MG63 (cell line): ENCODE results near the gene DNMT3B. TPM values are rescaled to one million over a fixed set of nuclear protein-coding genes. Genes with fewer than 3 reads are reported as not detected.
"Not testable (repeated sequence)": the region's sequence is repeated elsewhere in the genome, so short reads cannot be mapped to it uniquely, and the experiment has no call there.

ENCODE experiments used
- DNase-seq: peaks from one replicate; pipeline ENCODE4 v3.0.0-alpha.2; 2020
- H3K27me3 ChIP-seq: fragments of 250-450 bp; sonication (Bioruptor Pico); 2 replicates; pipeline ENCODE4 v1.5.1; 2020; ENCODE audit warnings: mild to moderate bottlenecking, moderate library complexity
- H3K36me3 ChIP-seq: fragments of 250-450 bp; sonication (Bioruptor Pico); 2 replicates; pipeline ENCODE4 v1.5.1; 2020; ENCODE audit warnings: mild to moderate bottlenecking, moderate library complexity
- H3K4me3 ChIP-seq: fragments of 250-450 bp; sonication (Bioruptor Pico); 2 replicates; pipeline ENCODE4 v1.5.1; 2020; ENCODE audit warnings: mild to moderate bottlenecking, moderate library complexity
- H3K9me3 ChIP-seq: fragments of 250-450 bp; sonication (Bioruptor Pico); 2 replicates; pipeline ENCODE4 v1.5.1; 2020; ENCODE audit warnings: mild to moderate bottlenecking, moderate library complexity
- total RNA-seq: library from RNA; depleted of rRNA; stranded (reverse); fragments of >200 nt; shearing (Covaris generic); gene quantifications from 2 replicates; pipeline ENCODE4 v1.2.3, GENCODE V29; 2014; ENCODE audit warnings: low replicate concordance

DNMT3B gene
- total RNA-seq, 1 experiment from 2014 or later, result 5.6 TPM

GRCh38 chr20:32752458-32753250 is 9.5 kb upstream of the DNMT3B start:
- peak; percentile 32 for DNase-seq
- H3K9me3 ChIP-seq, result no peaks in the 10 kb centered on the region
- H3K36me3 ChIP-seq, result no peaks in the 10 kb centered on the region
- H3K27me3 ChIP-seq, result no peaks in the 10 kb centered on the region
- H3K4me3 ChIP-seq, result no peak overlapping the region

- Histone ChIP-seq H3K27me3 (no peaks in the 10 kb centered on the region), H3K9me3 (no peaks in the 10 kb centered on the region), H3K4me3 (no peak overlapping the region), H3K36me3 (no peaks in the 10 kb centered on the region)
- peak; percentile 36 for DNase-seq
These were observed 8.5 kb upstream of the DNMT3B start for GRCh38 chr20:32753731-32754130.

GRCh38 chr20:32756156-32756555 is 6.0 kb upstream of the DNMT3B start:
- Histone ChIP-seq H3K9me3 (no peaks in the 10 kb centered on the region), H3K27me3 (no peaks in the 10 kb centered on the region), H3K36me3 (no peaks in the 10 kb centered on the region), H3K4me3 (no peak overlapping the region)
- DNase-seq, result no peak

GRCh38 chr20:32761417-32761830 is 761 bp upstream of the DNMT3B start:
- Histone ChIP-seq H3K4me3 (peak overlapping the region; percentile 78), H3K36me3 (no peaks in the 10 kb centered on the region), H3K27me3 (no peaks in the 10 kb centered on the region), H3K9me3 (no peaks in the 10 kb centered on the region)
- DNase-seq, result no peak

GRCh38 chr20:32762754-32763201 is 593 bp downstream of the DNMT3B start:
- no peaks in the 10 kb centered on the region for H3K36me3 ChIP-seq
- no peak for DNase-seq

GRCh38 chr20:32763202-32764004 is 1.2 kb downstream of the DNMT3B start:
- H3K36me3 ChIP-seq, result no peaks in the 10 kb centered on the region
- H3K4me3 ChIP-seq, result peak overlapping the region; percentile 78
- no peak for DNase-seq
- no peaks in the 10 kb centered on the region for H3K9me3 ChIP-seq
- H3K27me3 ChIP-seq, result no peaks in the 10 kb centered on the region

More at GRCh38 chr20:32762754-32763201, 593 bp downstream of the DNMT3B start:
- peak overlapping the region; percentile 78 for H3K4me3 ChIP-seq
- no peaks in the 10 kb centered on the region for H3K9me3 ChIP-seq
- no peaks in the 10 kb centered on the region for H3K27me3 ChIP-seq

- Histone ChIP-seq H3K27me3 (no peaks in the 10 kb centered on the region), H3K9me3 (no peaks in the 10 kb centered on the region), H3K4me3 (no peak overlapping the region; the same call in 1 of the 2 replicates), H3K36me3 (no peaks in the 10 kb centered on the region)
- DNase-seq, result no peak
These were observed 2.1 kb downstream of the DNMT3B start for GRCh38 chr20:32764005-32764960.

- not testable (repeated sequence) for H3K9me3 ChIP-seq, H3K4me3 ChIP-seq, H3K27me3 ChIP-seq, DNase-seq, H3K36me3 ChIP-seq
These were observed 3.2 kb downstream of the DNMT3B start for GRCh38 chr20:32765230-32765875.

GRCh38 chr20:32767418-32768198 is 5.4 kb downstream of the DNMT3B start:
- H3K36me3 ChIP-seq, result no peaks in the 10 kb centered on the region
- H3K9me3 ChIP-seq, result no peaks in the 10 kb centered on the region
- DNase-seq, result no peak
- H3K4me3 ChIP-seq, result no peak overlapping the region
- H3K27me3 ChIP-seq, result no peaks in the 10 kb centered on the region

- no peaks in the 10 kb centered on the region for H3K9me3 ChIP-seq
- no peak overlapping the region for H3K4me3 ChIP-seq
- H3K27me3 ChIP-seq, result no peaks in the 10 kb centered on the region
- H3K36me3 ChIP-seq, result no peaks in the 10 kb centered on the region
- DNase-seq, result no peak
These were observed 9.9 kb downstream of the DNMT3B start for GRCh38 chr20:32772046-32772445.

GRCh38 chr20:32773223-32773622 is 11.0 kb downstream of the DNMT3B start:
- H3K27me3 ChIP-seq, result no peaks in the 10 kb centered on the region
- H3K9me3 ChIP-seq, result no peaks in the 10 kb centered on the region
- H3K36me3 ChIP-seq, result no peaks in the 10 kb centered on the region
- H3K4me3 ChIP-seq, result no peak overlapping the region
- DNase-seq, result no peak

GRCh38 chr20:32773855-32774254 is 11.7 kb downstream of the DNMT3B start:
- H3K4me3 ChIP-seq, result no peak overlapping the region
- no peaks in the 10 kb centered on the region for H3K9me3 ChIP-seq
- H3K36me3 ChIP-seq, result no peaks in the 10 kb centered on the region
- no peak for DNase-seq
- no peaks in the 10 kb centered on the region for H3K27me3 ChIP-seq

- Histone ChIP-seq H3K36me3 (no peaks in the 10 kb centered on the region), H3K9me3 (no peaks in the 10 kb centered on the region), H3K27me3 (no peaks in the 10 kb centered on the region), H3K4me3 (no peak overlapping the region)
- DNase-seq, result peak; percentile 25
These were observed 13.3 kb downstream of the DNMT3B start for GRCh38 chr20:32775336-32775991.

- Histone ChIP-seq H3K4me3 (no peak overlapping the region), H3K36me3 (no peaks in the 10 kb centered on the region), H3K9me3 (no peaks in the 10 kb centered on the region), H3K27me3 (no peaks in the 10 kb centered on the region)
- DNase-seq, result no peak
These were observed 15.2 kb downstream of the DNMT3B start for GRCh38 chr20:32777177-32777956.
